Mammary epithelial cell (primary cell): ENCODE measurements around the gene ENKUR.

ENCODE experiments used
- EZH2 ChIP-seq: IDR thresholded peaks from 2 replicates; pipeline ENCODE4 v1.6.1; 2012; ENCODE audit warnings: low read length, inconsistent platforms, borderline replicate concordance
- TF ChIP-seq, protein P1 (sequence below), 2 donors: IDR thresholded peaks in 1 of 2; conservative IDR thresholded peaks in 1 of 2; 2 replicates each; pipeline ENCODE4 v1.5.1; 2011 to 2012; ENCODE audit warnings: inconsistent platforms in 2 of 2, low read length in 2 of 2, mild to moderate bottlenecking in 2 of 2, control low read depth in 1 of 2, low read depth in 1 of 2; ENCODE audit not compliant: insufficient read depth in 1 of 2; ENCODE audit errors: extremely low read depth in 1 of 2

DNA sequence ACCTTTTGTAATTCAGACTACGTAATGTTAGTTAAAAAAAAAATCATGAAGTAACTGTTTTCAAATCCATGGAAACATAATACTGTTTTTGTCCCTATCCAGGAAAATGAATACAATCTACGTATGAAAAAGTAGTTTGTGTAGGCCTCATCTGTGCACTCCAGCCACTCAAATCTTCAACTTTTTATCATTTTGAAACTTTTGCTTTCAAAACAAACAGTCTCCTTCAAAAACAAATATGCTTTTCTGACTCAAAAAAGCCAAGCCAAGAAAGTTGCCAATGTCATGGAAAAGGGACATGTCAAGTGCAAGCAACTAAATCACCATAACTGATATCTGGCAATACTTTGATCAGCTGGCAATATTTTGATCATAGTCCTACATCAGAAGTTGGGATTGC lies 13.6 kb upstream of the ENKUR start:
- TF ChIP-seq, protein P1, sequence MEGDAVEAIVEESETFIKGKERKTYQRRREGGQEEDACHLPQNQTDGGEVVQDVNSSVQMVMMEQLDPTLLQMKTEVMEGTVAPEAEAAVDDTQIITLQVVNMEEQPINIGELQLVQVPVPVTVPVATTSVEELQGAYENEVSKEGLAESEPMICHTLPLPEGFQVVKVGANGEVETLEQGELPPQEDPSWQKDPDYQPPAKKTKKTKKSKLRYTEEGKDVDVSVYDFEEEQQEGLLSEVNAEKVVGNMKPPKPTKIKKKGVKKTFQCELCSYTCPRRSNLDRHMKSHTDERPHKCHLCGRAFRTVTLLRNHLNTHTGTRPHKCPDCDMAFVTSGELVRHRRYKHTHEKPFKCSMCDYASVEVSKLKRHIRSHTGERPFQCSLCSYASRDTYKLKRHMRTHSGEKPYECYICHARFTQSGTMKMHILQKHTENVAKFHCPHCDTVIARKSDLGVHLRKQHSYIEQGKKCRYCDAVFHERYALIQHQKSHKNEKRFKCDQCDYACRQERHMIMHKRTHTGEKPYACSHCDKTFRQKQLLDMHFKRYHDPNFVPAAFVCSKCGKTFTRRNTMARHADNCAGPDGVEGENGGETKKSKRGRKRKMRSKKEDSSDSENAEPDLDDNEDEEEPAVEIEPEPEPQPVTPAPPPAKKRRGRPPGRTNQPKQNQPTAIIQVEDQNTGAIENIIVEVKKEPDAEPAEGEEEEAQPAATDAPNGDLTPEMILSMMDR (conservative IDR thresholded peaks at IDR 0.05 in 1 of 2, IDR thresholded peaks at IDR 0.05 in 1 of 2; ENCODE audit: extremely low read depth in 1 of 2, insufficient read depth in 1 of 2, low read depth in 1 of 2, low read length in 2 of 2): no peak
- TF ChIP-seq EZH2: no peak
